Kidney (tissue), 14 donors: ENCODE results near the gene CACNB2. TPM values are rescaled to one million over a fixed set of nuclear protein-coding genes. Genes with fewer than 3 reads are reported as not detected.

ENCODE experiments used
- DNase-seq, 5 donors: peaks; one replicate each; pipeline ENCODE4 v3.0.0-alpha.2; 2013 to 2020
- FAIRE-seq: peaks from 2 replicates; lab custom pipeline; 2012; peaks lifted over from hg19 to GRCh38; lab: Jason Lieb, UNC
- H3K27ac ChIP-seq, 2 donors: one replicate each; pipeline ENCODE4 v1.7.0; 2013; ENCODE audit warnings: low read depth in 2 of 2, low read length in 2 of 2, inconsistent platforms in 1 of 2
- H3K27me3 ChIP-seq: one replicate; pipeline ENCODE4 v1.7.1; 2013; ENCODE audit warnings: low read length, inconsistent platforms; ENCODE audit not compliant: control insufficient read depth, insufficient read depth
- H3K36me3 ChIP-seq, 3 donors: one replicate each; pipeline versions ENCODE4 v1.7.0 to v1.7.1; 2013; ENCODE audit warnings: low read length in 3 of 3, control low read depth in 1 of 3, inconsistent platforms in 1 of 3; ENCODE audit not compliant: insufficient read depth in 3 of 3, control insufficient read depth in 2 of 3
- H3K4me1 ChIP-seq, 3 donors: one replicate each; pipeline versions ENCODE4 v1.7.0 to v1.7.1; 2013; ENCODE audit warnings: low read length in 3 of 3, inconsistent platforms in 1 of 3, low read depth in 1 of 3; ENCODE audit not compliant: control insufficient read depth in 2 of 3, insufficient read depth in 2 of 3
- H3K4me3 ChIP-seq, 3 donors: one replicate each; pipeline versions ENCODE4 v1.7.0 to v1.8.1; 2013; ENCODE audit warnings: low read length in 3 of 3, control low read depth in 1 of 3, inconsistent platforms in 1 of 3
- H3K9ac ChIP-seq, 3 donors: one replicate each; pipeline versions ENCODE4 v1.7.0 to v1.7.1; 2013; ENCODE audit warnings: low read length in 3 of 3, control low read depth in 1 of 3, inconsistent platforms in 1 of 3
- H3K9me3 ChIP-seq, 3 donors: one replicate each; pipeline versions ENCODE4 v1.7.0 to v1.7.1; 2013; ENCODE audit warnings: low read length in 3 of 3, control low read depth in 1 of 3, inconsistent platforms in 1 of 3; ENCODE audit not compliant: control insufficient read depth in 2 of 3, insufficient read depth in 1 of 3
- CTCF ChIP-seq: IDR thresholded peaks from 3 replicates; pipeline ENCODE4 v1.5.1; 2012; ENCODE audit warnings: mild to moderate bottlenecking, moderate library complexity, borderline replicate concordance; ENCODE audit not compliant: insufficient read depth; ENCODE audit errors: extremely low read depth
- intact Hi-C: fragments of 100-400 bp; cut with DNase I; formaldehyde crosslinking; loops from one replicate; pipeline ENCODE4 v1.11.1; 2022
- polyA plus RNA-seq: library from polyadenylated mRNA; stranded (reverse); fragments of 350-450 nt; fragmentation: Illumina TruSeq; extraction: RNeasy Lipid Tissue Mini Kit (QIAGEN cat#74804); gene quantifications from one replicate; pipeline ENCODE4 v1.2.3, GENCODE V29; 2014; ENCODE audit warnings: low read depth, low replicate concordance; ENCODE audit not compliant: insufficient read depth
- total RNA-seq: library from RNA; stranded (reverse); fragmentation: NEBNext Ultra II Directional; extraction: Animal tissue kit (Norgen Biotek cat#: 25700); gene quantifications from one replicate; pipeline ENCODE4 v1.2.1, GENCODE V29; 2021
- donor health status: control.
- donor health status: control.
- donor health status: control.
- donor health status: control.
- donor health status: control.
- donor health status: DM: yes; HTN: yes; CAD: no.
- donor health status: Normal renal cell carcinoma (clear cell type).

Gene CACNB2
- total and polyA plus RNA-seq, 2 donors from 2014 or later, result 2.8 TPM

- Histone ChIP-seq H3K27ac (no peak overlapping the region), H3K9ac (no peak overlapping the region), H3K9me3 (no peaks in the 10 kb centered on the region), H3K36me3 (no peaks in the 10 kb centered on the region), H3K27me3 (no peaks in the 10 kb centered on the region), H3K4me1 (no peaks in the 10 kb centered on the region), H3K4me3 (no peak overlapping the region)
- intact Hi-C loops, result no loop called here
- DNase-seq (peak in 4 of 5 donors; percentile 55 to 86 (median 70)), FAIRE-seq (peak; percentile 21)
- TF ChIP-seq CTCF, result peak; percentile 38
These were observed 74.7 kb downstream of the CACNB2 start for GRCh38 chr10:18214691-18215563.

- Histone ChIP-seq H3K27ac (no peak overlapping the region), H3K27me3 (no peaks in the 10 kb centered on the region), H3K4me3 (no peak overlapping the region), H3K4me1 (no peaks in the 10 kb centered on the region), H3K9ac (no peak overlapping the region), H3K9me3 (no peaks in the 10 kb centered on the region), H3K36me3 (no peaks in the 10 kb centered on the region)
- DNase-seq, result peak in 2 of 5 donors; percentile 40 to 47
- no peak for TF ChIP-seq CTCF
- intact Hi-C loops, result no loop called here
- no peak for FAIRE-seq
These were observed 76.3 kb downstream of the CACNB2 start for GRCh38 chr10:18216482-18216881.

- FAIRE-seq (no peak), DNase-seq (no peak)
- no peaks in the 10 kb centered on the region for H3K4me1 ChIP-seq
- no peak overlapping the region for H3K27ac ChIP-seq
- no peaks in the 10 kb centered on the region for H3K9me3 ChIP-seq
- no peaks in the 10 kb centered on the region for H3K27me3 ChIP-seq
- H3K4me3 ChIP-seq, result no peak overlapping the region
- H3K9ac ChIP-seq, result no peak overlapping the region
- intact Hi-C loops, result no loop called here
- H3K36me3 ChIP-seq, result no peaks in the 10 kb centered on the region
- TF ChIP-seq CTCF, result no peak
These were observed 77.4 kb downstream of the CACNB2 start for GRCh38 chr10:18217577-18217976.
